Measurements from ENCODE around the gene ABCA2.
A peak's percentile ranks its signal among the peaks of the same experiment; 100 is the strongest.

ABCA2 gene

DNA sequence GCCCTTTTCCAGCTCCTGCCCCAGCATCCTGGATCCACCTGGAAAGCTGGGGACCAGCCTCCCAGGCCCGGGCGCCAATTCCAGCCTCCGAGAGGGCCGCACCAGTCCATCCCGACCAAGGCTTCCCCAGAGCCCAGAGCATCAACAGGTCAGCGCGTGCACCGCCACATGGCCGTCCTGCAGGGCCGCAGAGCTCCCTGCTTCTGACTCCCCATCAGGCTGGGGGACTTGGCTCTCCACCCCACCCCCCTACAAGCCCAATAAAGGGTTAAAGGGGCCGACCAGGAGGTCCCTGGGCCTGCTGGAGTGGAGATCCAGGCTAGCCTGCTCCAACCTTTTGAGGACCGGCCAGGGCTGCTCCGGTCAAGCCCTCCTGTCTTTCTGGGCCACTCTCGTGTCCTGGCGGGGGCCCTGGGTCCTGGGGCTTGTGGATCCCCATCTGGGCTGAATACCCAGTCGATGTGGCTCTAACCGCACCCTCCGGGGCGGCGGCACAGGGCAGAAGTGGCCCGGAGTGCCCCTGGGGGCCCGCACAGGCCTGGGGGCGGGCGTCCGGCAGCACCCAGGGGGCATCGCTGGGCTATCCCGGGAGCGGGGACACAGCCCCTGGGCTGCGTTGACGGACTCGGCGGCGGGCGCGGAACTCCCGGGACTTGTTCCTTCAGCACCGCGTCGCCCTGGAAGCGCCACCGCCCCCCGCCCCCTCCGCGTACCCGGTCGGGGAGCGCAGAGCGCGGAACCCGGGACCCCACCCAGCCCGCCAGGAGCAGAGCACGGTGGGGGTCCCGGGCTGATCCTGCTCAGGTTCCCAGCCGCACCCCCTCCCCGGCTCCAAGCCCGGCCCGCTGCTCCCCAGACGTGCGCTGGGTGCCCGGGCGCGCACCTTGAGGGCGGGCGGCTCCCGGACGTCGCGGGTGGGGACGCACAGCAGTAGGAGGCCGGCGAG, 25.2 kb upstream of the ABCA2 start:
- TF ChIP-seq, protein P1, sequence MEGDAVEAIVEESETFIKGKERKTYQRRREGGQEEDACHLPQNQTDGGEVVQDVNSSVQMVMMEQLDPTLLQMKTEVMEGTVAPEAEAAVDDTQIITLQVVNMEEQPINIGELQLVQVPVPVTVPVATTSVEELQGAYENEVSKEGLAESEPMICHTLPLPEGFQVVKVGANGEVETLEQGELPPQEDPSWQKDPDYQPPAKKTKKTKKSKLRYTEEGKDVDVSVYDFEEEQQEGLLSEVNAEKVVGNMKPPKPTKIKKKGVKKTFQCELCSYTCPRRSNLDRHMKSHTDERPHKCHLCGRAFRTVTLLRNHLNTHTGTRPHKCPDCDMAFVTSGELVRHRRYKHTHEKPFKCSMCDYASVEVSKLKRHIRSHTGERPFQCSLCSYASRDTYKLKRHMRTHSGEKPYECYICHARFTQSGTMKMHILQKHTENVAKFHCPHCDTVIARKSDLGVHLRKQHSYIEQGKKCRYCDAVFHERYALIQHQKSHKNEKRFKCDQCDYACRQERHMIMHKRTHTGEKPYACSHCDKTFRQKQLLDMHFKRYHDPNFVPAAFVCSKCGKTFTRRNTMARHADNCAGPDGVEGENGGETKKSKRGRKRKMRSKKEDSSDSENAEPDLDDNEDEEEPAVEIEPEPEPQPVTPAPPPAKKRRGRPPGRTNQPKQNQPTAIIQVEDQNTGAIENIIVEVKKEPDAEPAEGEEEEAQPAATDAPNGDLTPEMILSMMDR (IDR thresholded peaks at IDR 0.05; ENCODE audit: insufficient read depth, low read length, missing control alignments): no peak
- no peak for DNase-seq (ENCODE audit: low read depth, low spot score)
- H3K4me3 ChIP-seq (ENCODE audit: low read depth, low read length): no peak overlapping the region
- POLR2A ChIA-PET: no interaction called here
- CTCF ChIA-PET: interaction anchor here (1.1 to 21.0 kb wide), 3 partner anchors 9 to 22 kb away, joined by 3 to 364 read pairs (median 310); partner anchors contain the start of genes ABCA2, FUT7 and SAPCD2

DNA sequence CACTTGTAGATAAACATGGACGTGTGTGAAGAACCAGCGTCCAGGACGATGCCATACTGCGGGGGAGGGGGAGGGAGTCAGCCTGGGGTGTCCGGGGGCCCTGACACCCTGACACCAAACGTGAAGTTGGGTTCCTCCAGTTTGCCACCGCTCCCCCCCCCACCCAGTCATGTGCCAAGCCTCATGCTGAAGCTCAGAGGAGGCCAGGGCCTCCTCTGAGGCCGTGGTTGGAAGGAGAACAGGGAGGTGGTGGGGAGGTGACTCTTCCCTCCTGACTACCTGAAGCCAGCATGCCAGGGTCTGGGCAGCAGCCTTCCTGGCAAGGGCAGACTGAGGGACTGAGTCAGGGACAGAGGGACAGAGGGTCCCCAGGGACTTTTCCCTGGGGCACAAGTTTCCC, 24.3 kb upstream of the ABCA2 start:
- CTCF ChIA-PET: interaction anchor here (0.8 to 21.0 kb wide), 4 partner anchors 8 to 21 kb away, joined by 3 to 364 read pairs (median 156); partner anchors contain the start of genes ABCA2, FUT7 and SAPCD2
- TF ChIP-seq, protein P1 (IDR thresholded peaks at IDR 0.05; ENCODE audit: insufficient read depth, low read length, missing control alignments): no peak
- no peak overlapping the region for H3K4me3 ChIP-seq (ENCODE audit: low read depth, low read length)
- POLR2A ChIA-PET: no interaction called here
- DNase-seq (ENCODE audit: low read depth, low spot score): no peak

DNA sequence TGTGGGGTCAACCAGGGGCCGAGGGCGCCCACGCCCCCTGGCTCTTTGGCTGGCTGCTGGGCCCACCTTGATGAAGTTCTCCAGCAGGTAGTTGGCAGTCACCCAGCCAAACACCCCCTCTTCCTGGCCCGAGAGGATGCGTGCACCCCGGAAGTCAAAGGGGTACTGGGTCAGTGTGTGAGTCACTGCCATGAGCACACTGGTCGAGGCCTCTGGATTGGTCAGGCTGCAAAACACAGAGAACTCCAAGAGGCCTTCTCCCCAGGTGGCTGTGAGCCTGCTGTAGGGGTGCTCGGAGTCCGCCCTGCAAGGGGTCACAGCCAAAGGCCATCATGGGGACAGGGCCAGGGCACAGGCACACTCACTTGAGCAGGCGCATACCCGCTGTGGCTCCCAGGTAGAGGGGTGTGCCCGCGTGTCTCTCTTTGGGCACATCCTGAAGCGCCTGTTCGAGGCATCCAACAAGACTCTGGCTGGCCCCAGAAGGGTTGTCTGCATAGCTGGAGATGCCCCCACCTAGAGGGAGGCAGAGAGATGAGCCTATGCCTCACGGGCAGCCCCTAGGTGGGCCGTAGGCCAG, 23.2 kb upstream of the ABCA2 start:
- H3K4me3 ChIP-seq (ENCODE audit: low read depth, low read length): no peak overlapping the region
- DNase-seq (ENCODE audit: low read depth, low spot score): no peak
- CTCF ChIA-PET: interaction anchor here (0.8 to 21.0 kb wide), 3 partner anchors 9 to 20 kb away, joined by 3 to 364 read pairs (median 310); partner anchors contain the start of genes ABCA2, FUT7 and SAPCD2

DNA sequence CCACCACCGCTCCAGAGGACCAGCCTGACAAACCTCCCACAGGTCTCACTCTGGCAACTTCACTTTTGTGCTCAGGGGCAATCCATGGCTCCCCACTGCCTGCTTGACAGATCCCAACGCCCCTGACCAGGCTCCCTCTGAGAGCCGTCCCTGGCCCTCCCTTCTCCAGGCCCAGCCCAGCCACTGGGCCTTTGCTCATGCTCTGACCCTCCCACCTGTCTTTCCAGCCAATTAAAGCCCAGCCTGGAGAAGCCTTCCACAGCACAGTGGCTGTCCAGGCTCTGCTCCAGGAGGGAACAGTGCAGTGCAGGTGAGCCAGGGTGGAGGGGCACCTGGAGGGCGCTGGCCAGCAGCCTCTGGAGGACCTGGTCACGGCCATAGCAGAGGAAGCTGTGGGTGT, 22.5 kb upstream of the ABCA2 start:
- POLR2A ChIA-PET: no interaction called here
- TF ChIP-seq, protein P1 (IDR thresholded peaks at IDR 0.05; ENCODE audit: insufficient read depth, low read length, missing control alignments): no peak
- DNase-seq (ENCODE audit: low read depth, low spot score): no peak
- H3K4me3 ChIP-seq (ENCODE audit: low read depth, low read length): no peak overlapping the region
- CTCF ChIA-PET: interaction anchor here (10.9 kb wide), 1 partner anchor 14 kb away, joined by 364 read pairs; the partner anchor contains the start of gene SAPCD2

More for the DNA sequence above, 23.2 kb upstream of the ABCA2 start:
- POLR2A ChIA-PET: no interaction called here
- TF ChIP-seq, protein P1 (IDR thresholded peaks at IDR 0.05; ENCODE audit: insufficient read depth, low read length, missing control alignments): no peak

DNA sequence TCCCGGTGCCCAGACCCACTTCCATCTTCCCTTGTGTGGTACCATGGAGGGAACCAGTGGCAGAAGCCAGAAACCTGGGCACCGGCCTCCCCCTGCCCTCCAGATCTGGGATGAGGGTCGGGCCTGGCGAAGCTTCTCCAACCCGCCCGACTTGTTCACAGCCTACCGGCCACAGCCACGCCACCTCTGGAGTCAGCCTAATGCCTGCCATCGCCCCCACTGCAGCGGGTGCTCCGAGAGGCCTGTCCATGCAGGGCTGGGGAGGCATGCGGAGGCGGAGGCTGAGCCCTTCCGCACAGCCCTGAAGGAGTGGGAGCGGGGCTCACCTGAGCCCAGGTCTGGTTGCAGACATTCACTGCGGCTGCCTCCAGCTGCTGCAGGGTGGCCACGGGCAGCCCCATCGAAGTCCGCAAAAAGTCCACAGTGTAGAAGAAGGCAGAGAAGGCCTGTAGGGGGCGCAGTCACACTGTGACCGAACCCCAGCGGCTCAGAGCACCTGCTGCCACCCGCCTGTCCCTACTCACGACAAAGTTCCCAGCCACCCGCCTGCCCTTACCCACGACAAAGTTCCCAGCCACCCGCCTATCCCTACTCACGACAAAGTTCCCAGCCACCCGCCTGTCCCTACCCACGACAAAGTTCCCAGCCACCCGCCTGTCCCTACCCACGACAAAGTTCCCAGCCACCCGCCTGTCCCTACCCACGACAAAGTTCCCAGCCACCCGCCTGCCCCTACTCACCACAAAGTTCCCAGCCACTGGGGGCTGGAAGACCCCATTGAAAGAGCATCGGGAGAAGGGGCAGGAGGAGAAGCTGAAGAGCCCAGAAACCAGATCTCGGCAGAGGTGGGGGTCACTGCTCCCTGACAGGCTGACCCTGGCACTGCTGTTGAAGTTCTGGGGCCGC, 21.8 kb upstream of the ABCA2 start:
- no peak for DNase-seq (ENCODE audit: low read depth, low spot score)
- TF ChIP-seq, protein P1 (IDR thresholded peaks at IDR 0.05; ENCODE audit: insufficient read depth, low read length, missing control alignments): peak; percentile 60
- ChIA-PET CTCF (interaction anchor here (0.8 to 10.9 kb wide), 8 partner anchors 15 to 188 kb away, joined by 3 to 364 read pairs (median 4); partner anchors contain the start of genes CLIC3, RNF224 and SAPCD2), POLR2A (no interaction called here)
- H3K4me3 ChIP-seq (ENCODE audit: low read depth, low read length): no peak overlapping the region
